H9 (cell line): Measurements from ENCODE around the gene DNAJC7. TPM values are rescaled to one million over a fixed set of nuclear protein-coding genes. Genes with fewer than 3 reads are reported as not detected.

Experiments
- DNase-seq: peaks from one replicate; pipeline ENCODE4 v3.0.0-alpha.2; 2017
- H2AFZ ChIP-seq: one replicate; pipeline ENCODE4 v1.6.1; 2013; ENCODE audit warnings: mild to moderate bottlenecking, low read length, control low read depth, moderate library complexity
- H2AK5ac ChIP-seq: 2 replicates; pipeline ENCODE4 v1.6.1; 2013; ENCODE audit warnings: low read length, control low read depth, mixed read lengths; ENCODE audit not compliant: insufficient read length
- H2BK120ac ChIP-seq: one replicate; pipeline ENCODE4 v1.6.1; 2013; ENCODE audit warnings: low read depth, mild to moderate bottlenecking, low read length, control low read depth, inconsistent platforms; ENCODE audit not compliant: poor library complexity, severe bottlenecking
- H2BK12ac ChIP-seq: 2 replicates; pipeline ENCODE4 v1.6.1; 2013; ENCODE audit warnings: low read length, control low read depth, mixed read lengths, low read depth; ENCODE audit not compliant: insufficient read length
- H2BK15ac ChIP-seq: 2 replicates; pipeline ENCODE4 v1.6.1; 2013; ENCODE audit warnings: low read depth, low read length, control low read depth
- H2BK20ac ChIP-seq: one replicate; pipeline ENCODE4 v1.6.1; 2013; ENCODE audit warnings: low read depth, mild to moderate bottlenecking, low read length, control low read depth, inconsistent platforms; ENCODE audit not compliant: poor library complexity, severe bottlenecking
- H2BK5ac ChIP-seq: 2 replicates; pipeline ENCODE4 v1.6.1; 2013; ENCODE audit warnings: low read length, control low read depth, mixed read lengths; ENCODE audit not compliant: insufficient read length
- H3K14ac ChIP-seq: 2 replicates; pipeline ENCODE4 v1.6.1; 2013; ENCODE audit warnings: low read length, control low read depth; ENCODE audit not compliant: insufficient read depth
- H3K18ac ChIP-seq: 2 replicates; pipeline ENCODE4 v1.6.1; 2013; ENCODE audit warnings: low read depth, mild to moderate bottlenecking, mixed read lengths, low read length, control low read depth; ENCODE audit not compliant: insufficient read length
- H3K23ac ChIP-seq: 2 replicates; pipeline ENCODE4 v1.6.1; 2013; ENCODE audit warnings: low read length, control low read depth, mixed read lengths, low read depth; ENCODE audit not compliant: insufficient read length
- H3K23me2 ChIP-seq: 2 replicates; pipeline ENCODE4 v1.6.1; 2013; ENCODE audit warnings: low read depth, mild to moderate bottlenecking, mixed read lengths, low read length, control low read depth; ENCODE audit not compliant: insufficient read length, poor library complexity, severe bottlenecking
- H3K27ac ChIP-seq: 2 replicates; pipeline ENCODE4 v1.5.1; 2013; ENCODE audit warnings: low read length, control low read depth, mixed read lengths, low read depth; ENCODE audit not compliant: insufficient read length
- H3K27me3 ChIP-seq: 2 replicates; pipeline ENCODE4 v1.6.1; 2013; ENCODE audit warnings: low read length, control low read depth, inconsistent platforms; ENCODE audit not compliant: insufficient read depth
- H3K4ac ChIP-seq: 2 replicates; pipeline ENCODE4 v1.6.1; 2013; ENCODE audit warnings: low read depth, mild to moderate bottlenecking, control low read depth, inconsistent platforms, low read length, moderate library complexity
- H3K4me1 ChIP-seq: 2 replicates; pipeline ENCODE4 v1.6.1; 2013; ENCODE audit warnings: low read length, control low read depth, inconsistent platforms; ENCODE audit not compliant: insufficient read depth
- H3K4me2 ChIP-seq: 2 replicates; pipeline ENCODE4 v1.6.1; 2013; ENCODE audit warnings: low read length, control low read depth, mixed read lengths; ENCODE audit not compliant: insufficient read length, insufficient read depth
- H3K56ac ChIP-seq: 2 replicates; pipeline ENCODE4 v1.6.1; 2013; ENCODE audit warnings: low read depth, mild to moderate bottlenecking, mixed read lengths, low read length, control low read depth; ENCODE audit not compliant: insufficient read length
- H3K79me1 ChIP-seq: 2 replicates; pipeline ENCODE4 v1.6.1; 2013; ENCODE audit warnings: low read depth, mild to moderate bottlenecking, moderate library complexity, low read length, control low read depth, inconsistent platforms; ENCODE audit not compliant: insufficient read depth, poor library complexity, severe bottlenecking
- H3K79me2 ChIP-seq: 2 replicates; pipeline ENCODE4 v1.6.1; 2013; ENCODE audit warnings: low read length, control low read depth, inconsistent platforms; ENCODE audit not compliant: insufficient read depth
- H3K9ac ChIP-seq: 2 replicates; pipeline ENCODE4 v1.6.1; 2013; ENCODE audit warnings: low read length, control low read depth, mixed read lengths; ENCODE audit not compliant: insufficient read length; ENCODE audit errors: extremely low read depth
- H3K9me3 ChIP-seq: one replicate; pipeline ENCODE4 v1.6.1; 2013; ENCODE audit warnings: low read depth, low read length, inconsistent platforms; ENCODE audit not compliant: control insufficient read depth
- H3T11ph ChIP-seq: one replicate; pipeline ENCODE4 v1.6.1; 2013; ENCODE audit warnings: mild to moderate bottlenecking, low read length, control low read depth, inconsistent platforms
- H4K20me1 ChIP-seq: one replicate; pipeline ENCODE4 v1.6.1; 2013; ENCODE audit not compliant: control insufficient read depth, insufficient read length, insufficient read depth
- H4K5ac ChIP-seq: 2 replicates; pipeline ENCODE4 v1.6.1; 2013; ENCODE audit warnings: low read depth, mild to moderate bottlenecking, mixed read lengths, low read length, control low read depth; ENCODE audit not compliant: insufficient read length
- H4K8ac ChIP-seq: replicated peaks from 2 replicates; pipeline ENCODE4 v1.6.1; 2013; ENCODE audit warnings: low read length, control low read depth, mixed read lengths, low read depth; ENCODE audit not compliant: insufficient read length
- H4K91ac ChIP-seq: 2 replicates; pipeline ENCODE4 v1.6.1; 2013; ENCODE audit warnings: low read depth, mild to moderate bottlenecking, moderate library complexity, mixed read lengths, low read length, control low read depth; ENCODE audit not compliant: insufficient read length
- H3K27ac Mint-ChIP-seq, 3 experiments: 2 replicates in 2 of 3; 3 replicates in 1 of 3; pipeline ENCODE4 v1.8.0; 2020 to 2021; ENCODE audit warnings: mixed read lengths in 3 of 3, mild to moderate bottlenecking in 1 of 3, moderate library complexity in 1 of 3
- H3K27me3 Mint-ChIP-seq: 2 replicates; pipeline ENCODE4 v1.8.0; 2021; ENCODE audit warnings: low read depth, mild to moderate bottlenecking, moderate library complexity, mixed read lengths
- H3K36me3 Mint-ChIP-seq, 3 experiments: 2 replicates in 2 of 3; 3 replicates in 1 of 3; pipeline ENCODE4 v1.8.0; 2020 to 2021; ENCODE audit warnings: low read depth in 3 of 3, mixed read lengths in 3 of 3; ENCODE audit not compliant: insufficient read depth in 1 of 3
- H3K4me1 Mint-ChIP-seq, 2 experiments: 2 replicates each; pipeline ENCODE4 v1.8.0; 2020; ENCODE audit warnings: mixed read lengths in 2 of 2
- H3K4me3 Mint-ChIP-seq, 2 experiments: 2 replicates in 1 of 2; 3 replicates in 1 of 2; pipeline ENCODE4 v1.8.0; 2020 to 2021; ENCODE audit warnings: mild to moderate bottlenecking in 2 of 2, mixed read lengths in 2 of 2, moderate library complexity in 1 of 2
- H3K9me3 Mint-ChIP-seq, 2 experiments: 2 replicates in 1 of 2; 3 replicates in 1 of 2; pipeline ENCODE4 v1.8.0; 2020; ENCODE audit warnings: mild to moderate bottlenecking in 2 of 2, mixed read lengths in 2 of 2, moderate library complexity in 1 of 2
- WGBS: extraction: QIAGEN DNeasy Blood & Tissue Kit; methylation state at CpG from one replicate; pipeline ENCODE4 v1.1.7; 2013; ENCODE audit warnings: missing lambda C conversion rate, low lambda C conversion rate, mixed read lengths; ENCODE audit not compliant: insufficient read length; ENCODE audit errors: extremely low coverage; 5-methylcytosine and 5-hydroxymethylcytosine counted together
- total RNA-seq: library from RNA; stranded (reverse); gene quantifications from 2 replicates; pipeline ENCODE4 v1.2.1, GENCODE V29; 2021
- TF ChIP-seq, protein P1 (sequence below): fragments of 200-600 bp; sonication (generic); conservative IDR thresholded peaks from 3 replicates; pipeline ENCODE4 v1.8.0; 2021; ENCODE audit warnings: antibody characterized with exemption, mild to moderate bottlenecking

The DNAJC7 gene
- total RNA-seq, 1 experiment from 2014 or later = 141 TPM

DNA sequence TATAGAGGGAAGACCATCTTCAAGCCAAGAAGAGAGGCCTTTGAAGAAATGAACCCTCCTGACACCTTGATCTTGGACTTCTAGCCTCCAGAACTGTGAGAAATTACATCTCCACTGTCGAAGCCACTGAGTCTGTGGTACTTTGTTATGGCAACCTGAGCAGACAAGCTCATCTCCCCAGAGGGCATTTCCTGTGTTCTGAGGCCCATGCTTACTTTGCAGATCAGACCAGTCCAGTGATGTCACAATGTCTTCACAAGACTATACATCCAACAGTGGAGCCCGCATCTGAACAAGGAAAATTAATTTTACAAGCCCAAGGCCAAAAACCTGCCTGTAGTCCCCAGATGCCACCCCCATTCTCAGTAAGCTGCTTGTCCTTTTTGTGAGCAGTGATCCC, 48.0 kb upstream of the DNAJC7 start:
- H3K27me3 Mint-ChIP-seq = peaks cover 3% of the 10 kb centered on the region
- Histone ChIP-seq H3K9ac (no peak overlapping the region), H3K14ac (no peak overlapping the region), H3K4me2 (no peak overlapping the region), H3K23ac (no peak overlapping the region), H2BK120ac (no peak overlapping the region), H3K79me2 (no peaks in the 10 kb centered on the region), H4K20me1 (peaks cover 3% of the 10 kb centered on the region), H2BK20ac (no peak overlapping the region), H3K27ac (no peak overlapping the region), H3K9me3 (no peaks in the 10 kb centered on the region), H3K4ac (no peak overlapping the region), H4K91ac (no peak overlapping the region), H2BK5ac (no peak overlapping the region), H2BK15ac (no peak overlapping the region), H3K56ac (no peak overlapping the region), H3K18ac (no peak overlapping the region), H4K5ac (no peak overlapping the region), H2AK5ac (no peak overlapping the region), H3K23me2 (no peaks in the 10 kb centered on the region), H4K8ac (no peak overlapping the region), H3K4me1 (no peaks in the 10 kb centered on the region), H3K79me1 (no peaks in the 10 kb centered on the region), H2AFZ (no peak overlapping the region), H2BK12ac (no peak overlapping the region), H3K27me3 (no peaks in the 10 kb centered on the region), H3T11ph (no peak overlapping the region)
- H3K4me3 Mint-ChIP-seq = no peak overlapping the region
- no peaks in the 10 kb centered on the region for H3K36me3 Mint-ChIP-seq
- no peak for DNase-seq
- H3K27ac Mint-ChIP-seq = no peak overlapping the region
- TF ChIP-seq, protein P1, sequence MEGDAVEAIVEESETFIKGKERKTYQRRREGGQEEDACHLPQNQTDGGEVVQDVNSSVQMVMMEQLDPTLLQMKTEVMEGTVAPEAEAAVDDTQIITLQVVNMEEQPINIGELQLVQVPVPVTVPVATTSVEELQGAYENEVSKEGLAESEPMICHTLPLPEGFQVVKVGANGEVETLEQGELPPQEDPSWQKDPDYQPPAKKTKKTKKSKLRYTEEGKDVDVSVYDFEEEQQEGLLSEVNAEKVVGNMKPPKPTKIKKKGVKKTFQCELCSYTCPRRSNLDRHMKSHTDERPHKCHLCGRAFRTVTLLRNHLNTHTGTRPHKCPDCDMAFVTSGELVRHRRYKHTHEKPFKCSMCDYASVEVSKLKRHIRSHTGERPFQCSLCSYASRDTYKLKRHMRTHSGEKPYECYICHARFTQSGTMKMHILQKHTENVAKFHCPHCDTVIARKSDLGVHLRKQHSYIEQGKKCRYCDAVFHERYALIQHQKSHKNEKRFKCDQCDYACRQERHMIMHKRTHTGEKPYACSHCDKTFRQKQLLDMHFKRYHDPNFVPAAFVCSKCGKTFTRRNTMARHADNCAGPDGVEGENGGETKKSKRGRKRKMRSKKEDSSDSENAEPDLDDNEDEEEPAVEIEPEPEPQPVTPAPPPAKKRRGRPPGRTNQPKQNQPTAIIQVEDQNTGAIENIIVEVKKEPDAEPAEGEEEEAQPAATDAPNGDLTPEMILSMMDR = no peak
- no CpG with 5 or more reads among the region's 2 CpGs for whole genome bisulfite sequencing
- peaks cover 22 to 38% of the 10 kb centered on the region in 2 experiments for H3K4me1 Mint-ChIP-seq
- H3K9me3 Mint-ChIP-seq = no peaks in the 10 kb centered on the region
